Measurements from ENCODE around the gene DCAF7.

- no peak for TF ChIP-seq CTCF (IDR thresholded peaks at IDR 0.05)
- no peak for TF ChIP-seq POLR2A (IDR thresholded peaks at IDR 0.05)
Observed at GRCh38 chr17:63519116-63519881, 31.0 kb upstream of the DCAF7 start.

All from heart left ventricle (tissue), 13 donors.